Measurements from ENCODE around the gene LPCAT3.

Gene LPCAT3

DNA sequence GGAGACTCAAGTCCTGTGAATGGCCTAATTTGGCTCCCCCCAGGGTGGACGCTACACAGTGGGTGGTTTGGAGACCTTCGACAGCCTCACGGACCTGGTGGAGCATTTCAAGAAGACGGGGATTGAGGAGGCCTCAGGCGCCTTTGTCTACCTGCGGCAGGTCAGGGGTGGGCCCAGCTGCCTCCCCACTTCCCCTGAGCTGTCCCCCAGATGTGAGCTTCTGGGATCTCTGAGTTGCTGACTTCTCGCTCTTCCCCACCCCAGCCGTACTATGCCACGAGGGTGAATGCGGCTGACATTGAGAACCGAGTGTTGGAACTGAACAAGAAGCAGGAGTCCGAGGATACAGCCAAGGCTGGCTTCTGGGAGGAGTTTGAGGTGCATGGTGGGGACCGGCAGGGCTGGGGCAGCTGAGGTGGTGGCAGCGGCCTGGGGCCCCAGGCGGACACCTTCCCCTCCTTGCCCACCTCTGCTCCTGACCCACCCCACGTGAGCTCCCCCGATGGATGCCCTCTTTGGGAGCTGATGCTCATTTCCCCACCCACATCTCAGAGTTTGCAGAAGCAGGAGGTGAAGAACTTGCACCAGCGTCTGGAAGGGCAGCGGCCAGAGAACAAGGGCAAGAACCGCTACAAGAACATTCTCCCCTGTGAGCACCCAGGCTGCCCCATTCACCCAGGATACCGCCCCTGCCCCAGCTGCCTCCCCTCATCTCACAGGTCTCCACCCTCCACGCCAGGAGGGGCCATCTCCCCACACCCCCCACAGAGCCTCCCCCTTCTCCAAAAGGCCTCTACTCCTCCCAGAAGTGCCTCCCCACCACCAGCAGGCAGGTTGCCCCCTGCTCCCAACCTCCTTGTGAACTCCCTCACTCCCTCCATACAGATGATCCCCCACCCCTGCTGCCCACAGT, 62.9 kb downstream of the LPCAT3 start:
- Histone ChIP-seq H3K27me3 (ENCODE audit: insufficient read depth, low read length) (no peaks in the 10 kb centered on the region), H3K4me3 (ENCODE audit: low read length) (no peak overlapping the region), H3K9me3 (ENCODE audit: insufficient read depth, low read depth, low read length) (no peaks in the 10 kb centered on the region), H3K4me1 (ENCODE audit: insufficient read depth, low read length) (peaks cover 3% of the 10 kb centered on the region; the same call in 1 of the 2 replicates), H3K27ac (ENCODE audit: low read length) (no peak overlapping the region), H3K9ac (ENCODE audit: low read depth, low read length) (no peak overlapping the region), H3K36me3 (ENCODE audit: insufficient read depth, low read depth, low read length) (no peaks in the 10 kb centered on the region)

DNA sequence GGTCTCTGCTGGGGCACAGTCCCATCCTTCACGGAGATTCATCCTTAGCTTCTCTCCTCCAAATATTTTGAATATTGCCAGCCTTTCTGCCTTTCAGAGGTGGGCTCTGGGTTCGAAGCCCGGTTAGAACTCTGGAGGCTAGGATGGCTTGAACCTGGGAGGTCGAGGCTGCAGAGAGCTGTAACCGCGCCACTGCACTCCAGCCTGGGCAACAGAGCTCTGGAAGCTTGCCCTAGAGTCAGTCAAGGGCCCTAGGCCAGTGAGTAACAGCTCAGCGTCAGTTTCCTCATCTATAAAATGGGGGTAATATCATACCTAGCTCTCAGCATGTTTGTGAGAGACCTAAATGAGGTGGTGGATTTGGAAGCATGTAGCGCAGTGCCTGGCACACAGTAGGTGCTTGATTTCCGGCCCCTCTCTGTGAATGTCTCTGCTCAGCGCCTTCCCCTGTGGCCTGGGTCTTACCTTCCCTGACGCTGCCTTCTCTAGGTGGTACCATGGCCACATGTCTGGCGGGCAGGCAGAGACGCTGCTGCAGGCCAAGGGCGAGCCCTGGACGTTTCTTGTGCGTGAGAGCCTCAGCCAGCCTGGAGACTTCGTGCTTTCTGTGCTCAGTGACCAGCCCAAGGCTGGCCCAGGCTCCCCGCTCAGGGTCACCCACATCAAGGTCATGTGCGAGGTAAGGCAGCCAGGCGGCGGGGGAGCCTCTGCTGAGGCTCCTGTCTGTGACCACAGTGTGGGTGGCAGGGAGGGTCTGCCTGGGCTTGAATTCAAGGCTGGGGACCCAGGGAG, 63.8 kb downstream of the LPCAT3 start:
- Histone ChIP-seq H3K9me3 (ENCODE audit: insufficient read depth, low read depth, low read length) (no peaks in the 10 kb centered on the region), H3K9ac (ENCODE audit: low read depth, low read length) (no peak overlapping the region), H3K27me3 (ENCODE audit: insufficient read depth, low read length) (no peaks in the 10 kb centered on the region), H3K27ac (ENCODE audit: low read length) (no peak overlapping the region), H3K36me3 (ENCODE audit: insufficient read depth, low read depth, low read length) (no peaks in the 10 kb centered on the region), H3K4me3 (ENCODE audit: low read length) (no peak overlapping the region), H3K4me1 (ENCODE audit: insufficient read depth, low read length) (peaks cover 3% of the 10 kb centered on the region; the same call in 1 of the 2 replicates)

DNA sequence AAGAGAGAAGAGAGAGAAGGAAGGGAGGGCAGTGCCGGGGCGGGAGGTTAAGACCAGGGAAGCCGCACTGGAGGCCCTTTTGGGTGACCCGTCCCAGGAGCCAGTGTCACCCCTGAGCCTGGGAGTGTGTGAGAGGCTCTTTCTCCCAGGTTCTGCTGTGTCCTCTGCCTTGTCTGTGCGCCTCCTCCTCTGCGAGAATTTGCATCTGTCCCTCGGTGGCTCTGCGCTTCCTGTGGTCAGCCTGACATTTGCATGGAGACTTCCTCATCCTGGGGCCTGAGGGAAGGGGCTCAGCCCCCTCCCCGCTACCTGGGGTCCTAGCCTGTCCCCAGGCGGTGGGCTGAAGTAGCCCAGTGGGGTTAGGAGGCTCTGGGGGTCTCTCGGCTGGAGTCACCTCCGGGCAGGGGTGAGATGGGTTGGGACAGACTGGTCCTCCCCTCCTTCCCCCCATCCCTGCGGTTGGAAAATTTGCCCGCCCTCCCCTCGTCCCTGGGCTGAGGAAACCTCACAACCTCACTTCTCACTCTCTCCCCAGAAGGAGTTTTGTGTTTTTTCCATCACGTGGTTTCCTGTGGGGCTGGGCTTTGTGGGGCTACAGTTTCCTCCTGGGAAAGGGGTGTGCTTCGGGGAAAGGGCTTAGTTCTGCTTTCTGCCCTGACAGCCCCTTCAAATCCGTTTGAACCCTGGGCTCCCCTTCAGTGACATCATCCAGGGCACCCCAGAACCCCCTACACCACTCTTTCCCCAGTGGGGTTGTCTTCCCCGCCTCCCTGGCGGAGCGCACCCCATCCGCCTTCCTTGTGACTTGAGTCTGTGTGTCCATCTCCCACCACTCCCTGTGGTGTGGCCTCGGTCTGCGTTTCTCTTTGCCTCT, 64.6 kb downstream of the LPCAT3 start:
- Histone ChIP-seq H3K9me3 (ENCODE audit: insufficient read depth, low read depth, low read length) (no peaks in the 10 kb centered on the region), H3K9ac (ENCODE audit: low read depth, low read length) (no peak overlapping the region), H3K36me3 (ENCODE audit: insufficient read depth, low read depth, low read length) (no peaks in the 10 kb centered on the region), H3K27me3 (ENCODE audit: insufficient read depth, low read length) (no peaks in the 10 kb centered on the region), H3K4me1 (ENCODE audit: insufficient read depth, low read length) (peaks cover 3% of the 10 kb centered on the region; the same call in 1 of the 2 replicates), H3K4me3 (ENCODE audit: low read length) (no peak overlapping the region), H3K27ac (ENCODE audit: low read length) (no peak overlapping the region)

DNA sequence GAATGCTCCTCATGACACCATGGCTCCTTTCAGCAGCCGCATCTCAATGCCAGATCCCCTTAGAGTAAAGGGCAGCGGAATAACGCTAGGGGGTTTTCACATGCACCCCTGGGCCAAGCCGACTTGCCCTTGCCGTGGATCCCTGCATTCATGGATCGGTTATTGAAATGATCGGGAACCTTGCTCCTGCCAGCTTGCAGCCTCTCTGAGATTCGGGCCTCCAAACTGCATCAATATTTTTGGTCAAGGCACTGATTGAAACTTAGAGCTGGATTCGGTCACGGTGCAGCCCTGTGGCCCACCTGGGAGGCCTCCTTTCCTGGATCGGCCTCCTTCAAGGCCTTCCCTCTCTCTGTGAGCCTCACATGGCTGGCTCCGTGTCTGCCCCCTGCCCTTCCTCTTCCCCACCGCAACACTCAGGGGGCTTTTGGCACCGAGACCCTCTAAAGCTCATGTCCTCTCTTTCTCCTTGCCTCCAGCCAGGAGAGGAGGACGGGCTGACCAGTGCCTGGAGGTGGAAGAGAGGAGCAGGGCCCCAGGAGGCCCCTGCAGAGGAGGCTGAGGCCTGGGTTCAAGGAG, 65.3 kb downstream of the LPCAT3 start:
- Histone ChIP-seq H3K27ac (ENCODE audit: low read length) (no peak overlapping the region), H3K4me3 (ENCODE audit: low read length) (no peak overlapping the region), H3K9me3 (ENCODE audit: insufficient read depth, low read depth, low read length) (no peaks in the 10 kb centered on the region)

DNA sequence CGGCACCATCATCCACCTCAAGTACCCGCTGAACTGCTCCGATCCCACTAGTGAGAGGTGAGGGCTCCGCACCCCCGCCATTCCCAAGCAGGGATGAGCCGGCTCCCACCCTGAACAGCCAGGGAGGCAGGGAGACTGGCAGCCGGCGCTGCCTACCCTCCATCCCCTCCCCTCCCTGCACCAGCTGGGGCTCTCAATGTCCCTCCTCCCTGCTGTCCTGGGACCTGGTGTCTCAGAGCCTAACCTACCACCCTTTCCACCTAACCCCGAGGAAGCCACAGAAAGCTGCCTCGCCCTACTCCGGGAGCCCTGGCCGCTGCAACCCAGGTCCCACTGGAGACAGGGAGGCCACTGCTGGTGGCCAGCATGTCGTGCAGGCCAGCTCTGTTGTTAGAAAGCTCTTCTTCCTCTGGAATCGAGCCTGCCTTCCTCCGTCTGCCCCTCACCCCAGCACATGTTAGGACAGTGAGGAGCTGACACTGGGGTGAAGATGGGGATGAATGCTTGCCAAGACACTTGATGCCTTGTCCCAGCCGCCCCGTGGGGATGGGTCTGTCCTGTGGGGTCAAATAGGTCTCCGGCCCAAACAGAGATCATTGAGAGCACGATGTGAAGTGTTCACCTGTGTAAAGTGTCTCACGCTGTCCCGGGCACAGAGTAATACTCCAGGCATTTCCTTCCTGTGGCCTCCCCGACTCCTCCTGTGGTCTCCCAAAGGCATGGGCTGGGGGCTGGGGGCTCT, 66.0 kb downstream of the LPCAT3 start:
- peaks cover 3% of the 10 kb centered on the region; the same call in 1 of the 2 replicates for H3K4me1 ChIP-seq (ENCODE audit: insufficient read depth, low read length)
- no peaks in the 10 kb centered on the region for H3K27me3 ChIP-seq (ENCODE audit: insufficient read depth, low read length)
- no peaks in the 10 kb centered on the region for H3K36me3 ChIP-seq (ENCODE audit: insufficient read depth, low read depth, low read length)
- no peak overlapping the region for H3K4me3 ChIP-seq (ENCODE audit: low read length)
- no peak overlapping the region for H3K27ac ChIP-seq (ENCODE audit: low read length)
- H3K9me3 ChIP-seq (ENCODE audit: insufficient read depth, low read depth, low read length), result no peaks in the 10 kb centered on the region
- no peak overlapping the region for H3K9ac ChIP-seq (ENCODE audit: low read depth, low read length)

More for the DNA sequence above, 65.3 kb downstream of the LPCAT3 start:
- H3K4me1 ChIP-seq (ENCODE audit: insufficient read depth, low read length), result peaks cover 3% of the 10 kb centered on the region; the same call in 1 of the 2 replicates
- no peak overlapping the region for H3K9ac ChIP-seq (ENCODE audit: low read depth, low read length)
- H3K36me3 ChIP-seq (ENCODE audit: insufficient read depth, low read depth, low read length), result no peaks in the 10 kb centered on the region
- H3K27me3 ChIP-seq (ENCODE audit: insufficient read depth, low read length), result no peaks in the 10 kb centered on the region

DNA sequence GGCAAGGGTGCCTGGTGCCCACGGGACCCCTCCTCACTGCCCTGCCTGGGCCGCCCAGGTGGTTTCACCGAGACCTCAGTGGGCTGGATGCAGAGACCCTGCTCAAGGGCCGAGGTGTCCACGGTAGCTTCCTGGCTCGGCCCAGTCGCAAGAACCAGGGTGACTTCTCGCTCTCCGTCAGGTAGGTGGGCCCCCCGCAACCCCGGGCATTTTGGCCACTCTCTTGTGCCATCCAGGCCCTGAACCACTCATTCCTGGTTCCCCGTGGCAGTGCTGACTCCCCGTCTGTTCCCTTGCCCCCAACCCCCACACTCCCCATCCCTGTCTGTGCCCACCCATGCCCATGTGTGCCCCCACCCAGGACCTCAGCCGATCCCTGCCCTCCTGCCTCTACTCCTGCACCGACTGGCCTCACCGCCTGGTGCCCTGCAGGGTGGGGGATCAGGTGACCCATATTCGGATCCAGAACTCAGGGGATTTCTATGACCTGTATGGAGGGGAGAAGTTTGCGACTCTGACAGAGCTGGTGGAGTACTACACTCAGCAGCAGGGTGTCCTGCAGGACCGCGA, 66.6 kb downstream of the LPCAT3 start:
- no peaks in the 10 kb centered on the region for H3K36me3 ChIP-seq (ENCODE audit: insufficient read depth, low read depth, low read length)
- H3K4me3 ChIP-seq (ENCODE audit: low read length), result no peak overlapping the region
- H3K9ac ChIP-seq (ENCODE audit: low read depth, low read length), result no peak overlapping the region
- H3K27me3 ChIP-seq (ENCODE audit: insufficient read depth, low read length), result no peaks in the 10 kb centered on the region
- H3K27ac ChIP-seq (ENCODE audit: low read length), result no peak overlapping the region
- H3K9me3 ChIP-seq (ENCODE audit: insufficient read depth, low read depth, low read length), result no peaks in the 10 kb centered on the region
- peaks cover 7% of the 10 kb centered on the region; the same call in 1 of the 2 replicates for H3K4me1 ChIP-seq (ENCODE audit: insufficient read depth, low read length)

DNA sequence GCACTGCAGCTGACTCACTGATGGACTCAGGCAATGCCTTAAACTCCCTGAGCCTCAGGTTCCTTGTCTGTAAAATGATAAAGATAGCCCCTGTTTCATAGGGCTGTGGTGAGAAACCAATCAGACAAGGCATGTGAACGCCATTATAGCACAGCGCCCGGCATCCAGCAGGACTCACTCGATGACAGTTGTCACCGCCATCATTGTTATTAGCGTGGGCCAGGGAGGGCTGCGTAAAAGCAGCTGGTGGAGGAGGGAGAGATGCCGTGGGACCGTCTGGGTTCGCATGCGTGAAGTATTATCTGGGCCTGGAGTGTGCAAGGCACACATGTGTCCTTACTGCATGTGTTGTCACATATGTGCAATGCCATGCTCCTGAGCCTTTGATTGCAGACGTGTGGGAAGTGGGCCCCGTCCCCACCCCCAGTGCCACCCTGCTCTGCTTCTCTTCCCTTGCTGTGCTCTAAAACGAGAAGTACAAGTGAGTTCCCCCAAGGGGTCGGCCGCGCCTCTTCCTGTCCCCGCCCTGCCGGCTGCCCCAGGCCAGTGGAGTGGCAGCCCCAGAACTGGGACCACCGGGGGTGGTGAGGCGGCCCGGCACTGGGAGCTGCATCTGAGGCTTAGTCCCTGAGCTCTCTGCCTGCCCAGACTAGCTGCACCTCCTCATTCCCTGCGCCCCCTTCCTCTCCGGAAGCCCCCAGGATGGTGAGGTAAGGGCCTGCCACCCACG, 67.3 kb downstream of the LPCAT3 start, which contains the start of gene PTPN6:
TSS of gene PTPN6 (plus strand) at position 546 of the 730 bp plus-strand sequence. CDS start at position 703, 157 bp downstream.
- no peak within 1 kb of the TSS for H3K4me3 ChIP-seq (ENCODE audit: low read length)
- H3K36me3 ChIP-seq (ENCODE audit: insufficient read depth, low read depth, low read length), result no peaks in the 10 kb centered on the region
- no peak within 1 kb of the TSS for H3K27ac ChIP-seq (ENCODE audit: low read length)
- no peaks in the 10 kb centered on the region for H3K9me3 ChIP-seq (ENCODE audit: insufficient read depth, low read depth, low read length)
- no peaks in the 10 kb centered on the region for H3K27me3 ChIP-seq (ENCODE audit: insufficient read depth, low read length)
- no peak within 1 kb of the TSS for H3K9ac ChIP-seq (ENCODE audit: low read depth, low read length)
- peaks cover 7% of the 10 kb centered on the region; the same call in 1 of the 2 replicates for H3K4me1 ChIP-seq (ENCODE audit: insufficient read depth, low read length)

DNA sequence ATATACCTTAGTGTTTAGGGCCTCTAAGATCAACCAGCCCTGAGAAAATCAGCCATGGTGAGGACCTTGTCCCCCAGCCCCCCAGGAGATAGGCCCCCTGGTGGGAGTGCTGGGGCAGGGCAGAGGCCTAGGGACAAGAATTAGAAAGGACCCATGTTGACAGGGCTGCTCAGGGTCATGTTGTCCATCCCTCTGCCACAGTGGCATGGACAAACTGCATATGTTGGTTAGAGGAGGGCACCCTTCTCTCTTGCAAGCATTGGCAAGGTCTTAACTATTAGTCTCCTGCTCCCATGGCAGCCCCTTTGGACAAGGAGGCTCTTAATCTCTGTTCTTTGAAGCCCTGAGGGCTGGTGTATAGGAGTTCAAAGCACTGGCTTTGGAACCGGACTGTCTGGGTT, 67.9 kb downstream of the LPCAT3 start:
- Histone ChIP-seq H3K4me3 (ENCODE audit: low read length) (no peak overlapping the region), H3K36me3 (ENCODE audit: insufficient read depth, low read depth, low read length) (no peaks in the 10 kb centered on the region), H3K4me1 (ENCODE audit: insufficient read depth, low read length) (peaks cover 13% of the 10 kb centered on the region), H3K9ac (ENCODE audit: low read depth, low read length) (no peak overlapping the region), H3K27me3 (ENCODE audit: insufficient read depth, low read length) (no peaks in the 10 kb centered on the region), H3K9me3 (ENCODE audit: insufficient read depth, low read depth, low read length) (no peaks in the 10 kb centered on the region), H3K27ac (ENCODE audit: low read length) (no peak overlapping the region)

DNA sequence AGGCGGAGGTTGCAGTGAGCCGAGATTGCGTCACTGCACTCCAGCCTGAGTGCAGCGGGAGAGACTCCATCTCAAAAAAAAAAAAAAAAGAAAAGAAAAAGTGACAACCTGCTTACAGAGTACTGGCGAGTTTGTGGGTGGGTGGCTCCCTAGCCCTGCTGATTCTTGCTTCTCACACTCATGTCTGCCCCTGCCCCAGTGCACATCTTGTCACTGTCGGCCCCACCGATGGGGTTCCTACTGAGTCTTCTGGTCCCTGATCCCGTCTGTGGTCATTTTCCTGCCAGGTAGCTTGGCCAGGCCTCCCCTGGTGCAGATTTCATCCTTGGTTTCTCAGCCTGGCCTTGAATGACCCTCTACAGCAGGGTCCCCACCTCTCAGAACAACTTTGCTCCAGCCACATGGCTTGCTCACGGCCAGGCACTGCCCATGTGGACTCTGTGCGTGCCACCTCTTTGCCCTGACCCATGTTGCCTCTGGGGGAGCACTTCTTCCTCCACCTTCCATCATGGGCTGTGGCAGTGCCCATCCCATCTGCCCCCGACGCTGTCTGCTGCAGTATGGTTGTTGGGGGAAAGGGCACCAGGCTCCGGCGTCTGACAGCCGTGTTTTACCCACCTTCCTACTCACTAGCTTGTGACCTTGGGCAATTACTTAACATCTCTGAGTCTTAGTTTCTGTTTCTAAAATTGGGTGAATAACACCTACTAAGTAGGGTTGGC, 69.2 kb downstream of the LPCAT3 start:
- no peak overlapping the region for H3K9ac ChIP-seq (ENCODE audit: low read depth, low read length)
- H3K36me3 ChIP-seq (ENCODE audit: insufficient read depth, low read depth, low read length), result no peaks in the 10 kb centered on the region
- H3K27me3 ChIP-seq (ENCODE audit: insufficient read depth, low read length), result no peaks in the 10 kb centered on the region
- H3K9me3 ChIP-seq (ENCODE audit: insufficient read depth, low read depth, low read length), result no peaks in the 10 kb centered on the region
- H3K4me3 ChIP-seq (ENCODE audit: low read length), result no peak overlapping the region
- no peak overlapping the region for H3K27ac ChIP-seq (ENCODE audit: low read length)
- H3K4me1 ChIP-seq (ENCODE audit: insufficient read depth, low read length), result peaks cover 19% of the 10 kb centered on the region

All from iPS-20b (cell line).